CD4-positive, alpha-beta T cell treated with Interleukin-6 for 4 hours (primary cell): ENCODE data around the gene RPAIN.

ENCODE experiments used
- DNase-seq: peaks from one replicate; pipeline ENCODE4 v3.0.0-alpha.2; 2020; ENCODE audit warnings: mixed read lengths

RPAIN gene

GRCh38 chr17:5419959-5420653 lies at the start of gene RPAIN:
Gene RPAIN, plus strand, starts transcription at chr17:5420182. Its CDS starts 29 bp downstream, at chr17:5420211.
- peak; percentile 86 for DNase-seq

- no peak for DNase-seq
Observed at GRCh38 chr17:5370411-5370810, 49.6 kb upstream of the RPAIN start.

- no peak for DNase-seq
Observed at GRCh38 chr17:5373112-5373511, 46.9 kb upstream of the RPAIN start.

- no peak for DNase-seq
Observed at GRCh38 chr17:5378566-5379207, 41.3 kb upstream of the RPAIN start.

GRCh38 chr17:5379351-5380107 lies 40.5 kb upstream of the RPAIN start:
- DNase-seq, result no peak

GRCh38 chr17:5380491-5381135 lies 39.4 kb upstream of the RPAIN start:
- no peak for DNase-seq

GRCh38 chr17:5381542-5381941 lies 38.4 kb upstream of the RPAIN start:
- DNase-seq, result no peak

- no peak for DNase-seq
Observed at GRCh38 chr17:5391678-5392077, 28.3 kb upstream of the RPAIN start.

- no peak for DNase-seq
Observed at GRCh38 chr17:5396612-5397011, 23.4 kb upstream of the RPAIN start.

GRCh38 chr17:5399767-5400166 lies 20.2 kb upstream of the RPAIN start:
- DNase-seq, result no peak

- no peak for DNase-seq
Observed at GRCh38 chr17:5405400-5405799, 14.6 kb upstream of the RPAIN start.

- no peak for DNase-seq
Observed at GRCh38 chr17:5408186-5408585, 11.8 kb upstream of the RPAIN start.

- DNase-seq, result no peak
Observed at GRCh38 chr17:5410594-5411272, 9.2 kb upstream of the RPAIN start.

- DNase-seq, result no peak
Observed at GRCh38 chr17:5413682-5414081, 6.3 kb upstream of the RPAIN start.

- DNase-seq, result no peak
Observed at GRCh38 chr17:5416901-5417300, 3.1 kb upstream of the RPAIN start.

- DNase-seq, result peak; percentile 62
Observed at GRCh38 chr17:5418858-5419355, 1.1 kb upstream of the RPAIN start.

GRCh38 chr17:5419356-5419958 lies 525 bp upstream of the RPAIN start, which contains the start of gene NUP88:
Gene NUP88, minus strand, starts transcription at chr17:5419662. Its CDS starts 12 bp downstream, at chr17:5419650.
- peak; percentile 95 for DNase-seq

- DNase-seq, result no peak
Observed at GRCh38 chr17:5422505-5422904, 2.5 kb downstream of the RPAIN start.

GRCh38 chr17:5424909-5425308 lies 4.9 kb downstream of the RPAIN start:
- no peak for DNase-seq

- DNase-seq, result no peak
Observed at GRCh38 chr17:5425826-5426225, 5.8 kb downstream of the RPAIN start.

- DNase-seq, result no peak
Observed at GRCh38 chr17:5429191-5429887, 9.4 kb downstream of the RPAIN start.
